ENCODE measurements around the gene GPR137B.

GRCh38 chr1:236130372-236130771 is 12.0 kb upstream of the GPR137B start:
- TF ChIP-seq, protein P1, sequence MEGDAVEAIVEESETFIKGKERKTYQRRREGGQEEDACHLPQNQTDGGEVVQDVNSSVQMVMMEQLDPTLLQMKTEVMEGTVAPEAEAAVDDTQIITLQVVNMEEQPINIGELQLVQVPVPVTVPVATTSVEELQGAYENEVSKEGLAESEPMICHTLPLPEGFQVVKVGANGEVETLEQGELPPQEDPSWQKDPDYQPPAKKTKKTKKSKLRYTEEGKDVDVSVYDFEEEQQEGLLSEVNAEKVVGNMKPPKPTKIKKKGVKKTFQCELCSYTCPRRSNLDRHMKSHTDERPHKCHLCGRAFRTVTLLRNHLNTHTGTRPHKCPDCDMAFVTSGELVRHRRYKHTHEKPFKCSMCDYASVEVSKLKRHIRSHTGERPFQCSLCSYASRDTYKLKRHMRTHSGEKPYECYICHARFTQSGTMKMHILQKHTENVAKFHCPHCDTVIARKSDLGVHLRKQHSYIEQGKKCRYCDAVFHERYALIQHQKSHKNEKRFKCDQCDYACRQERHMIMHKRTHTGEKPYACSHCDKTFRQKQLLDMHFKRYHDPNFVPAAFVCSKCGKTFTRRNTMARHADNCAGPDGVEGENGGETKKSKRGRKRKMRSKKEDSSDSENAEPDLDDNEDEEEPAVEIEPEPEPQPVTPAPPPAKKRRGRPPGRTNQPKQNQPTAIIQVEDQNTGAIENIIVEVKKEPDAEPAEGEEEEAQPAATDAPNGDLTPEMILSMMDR (IDR thresholded peaks at IDR 0.05; ENCODE audit: low read depth, low read length, missing input control) = no peak
- TF ChIP-seq HNF4A (conservative IDR thresholded peaks at IDR 0.05) (no peak), FOXA2 (IDR thresholded peaks at IDR 0.05) (no peak), NR2F2 (IDR thresholded peaks at IDR 0.05) (no peak), ZBTB33 (IDR thresholded peaks at IDR 0.05) (no peak), YY1 (IDR thresholded peaks at IDR 0.05) (no peak), RXRA (IDR thresholded peaks at IDR 0.05) (no peak), REST (IDR thresholded peaks at IDR 0.05) (no peak), TAF1 (conservative IDR thresholded peaks at IDR 0.05) (no peak)
